GM18951 (cell line): ENCODE results near the gene SLC7A10.

Source experiments
- POLR2A ChIP-seq: IDR thresholded peaks from 4 replicates; pipeline ENCODE4 v1.6.1; 2011; ENCODE audit warnings: mild to moderate bottlenecking; ENCODE audit not compliant: insufficient read length, insufficient read depth; ENCODE audit errors: extremely low read depth
- in situ Hi-C: fragments of 300-500 bp; cut with MboI; formaldehyde crosslinking; loops from one replicate; pipeline ENCODE4 v1.12.0; 2022; ENCODE audit warnings: low sequenced_read_pairs, mixed read lengths, inconsistent platforms; ENCODE audit not compliant: unreplicated experiment

SLC7A10 gene

GRCh38 chr19:33204136-33204973, 21.3 kb downstream of the SLC7A10 start:
- TF ChIP-seq POLR2A: no peak
- in situ Hi-C loops: no loop called here

DNA sequence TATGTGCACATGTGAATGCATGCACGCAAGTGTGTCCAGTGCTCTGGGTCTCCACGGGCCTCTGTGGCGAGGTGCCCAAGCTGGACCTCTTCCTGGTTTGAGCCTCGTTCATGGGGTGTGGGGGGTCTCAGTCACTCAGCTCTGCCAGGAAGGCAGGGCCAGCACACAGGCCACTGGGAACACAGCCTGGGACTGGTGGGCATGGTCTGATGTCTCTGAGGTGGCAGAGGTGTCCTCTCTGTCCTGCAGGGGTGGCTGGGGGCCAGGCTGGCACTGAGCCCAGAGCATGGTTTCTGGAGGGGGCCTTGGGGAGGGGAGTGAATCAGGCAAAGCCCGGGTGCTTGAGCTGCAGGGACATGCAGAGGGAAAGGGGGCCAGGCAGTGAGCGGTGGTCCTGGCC, 22.1 kb downstream of the SLC7A10 start:
- TF ChIP-seq POLR2A: no peak
- in situ Hi-C loops: no loop called here

GRCh38 chr19:33202546-33203507, 22.8 kb downstream of the SLC7A10 start:
- in situ Hi-C loops: no loop called here
- no peak for TF ChIP-seq POLR2A

- in situ Hi-C loops: no loop called here
- TF ChIP-seq POLR2A: no peak
These were observed 23.6 kb downstream of the SLC7A10 start for GRCh38 chr19:33201886-33202545.

DNA sequence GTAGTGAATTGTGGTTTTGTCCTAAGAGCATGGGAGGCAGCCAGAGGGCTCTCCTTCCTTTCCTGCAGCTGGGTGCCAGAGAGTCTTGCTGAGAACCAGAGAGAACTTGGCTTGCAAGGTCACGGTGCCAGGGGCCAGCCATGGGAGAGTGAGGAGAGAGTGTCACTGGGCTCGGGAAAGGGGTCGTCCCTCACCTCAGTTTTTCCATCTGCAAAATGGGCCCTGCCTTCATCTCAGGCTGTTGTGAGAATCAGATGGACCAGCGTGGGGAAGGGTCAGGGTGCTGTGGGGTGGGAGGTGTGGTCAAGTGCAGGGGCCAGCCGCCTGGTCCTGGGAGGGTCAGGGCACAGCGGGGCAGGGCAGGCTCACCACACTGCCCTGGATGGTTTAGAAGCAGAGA, 24.2 kb downstream of the SLC7A10 start:
- no peak for TF ChIP-seq POLR2A
- in situ Hi-C loops: no loop called here

DNA sequence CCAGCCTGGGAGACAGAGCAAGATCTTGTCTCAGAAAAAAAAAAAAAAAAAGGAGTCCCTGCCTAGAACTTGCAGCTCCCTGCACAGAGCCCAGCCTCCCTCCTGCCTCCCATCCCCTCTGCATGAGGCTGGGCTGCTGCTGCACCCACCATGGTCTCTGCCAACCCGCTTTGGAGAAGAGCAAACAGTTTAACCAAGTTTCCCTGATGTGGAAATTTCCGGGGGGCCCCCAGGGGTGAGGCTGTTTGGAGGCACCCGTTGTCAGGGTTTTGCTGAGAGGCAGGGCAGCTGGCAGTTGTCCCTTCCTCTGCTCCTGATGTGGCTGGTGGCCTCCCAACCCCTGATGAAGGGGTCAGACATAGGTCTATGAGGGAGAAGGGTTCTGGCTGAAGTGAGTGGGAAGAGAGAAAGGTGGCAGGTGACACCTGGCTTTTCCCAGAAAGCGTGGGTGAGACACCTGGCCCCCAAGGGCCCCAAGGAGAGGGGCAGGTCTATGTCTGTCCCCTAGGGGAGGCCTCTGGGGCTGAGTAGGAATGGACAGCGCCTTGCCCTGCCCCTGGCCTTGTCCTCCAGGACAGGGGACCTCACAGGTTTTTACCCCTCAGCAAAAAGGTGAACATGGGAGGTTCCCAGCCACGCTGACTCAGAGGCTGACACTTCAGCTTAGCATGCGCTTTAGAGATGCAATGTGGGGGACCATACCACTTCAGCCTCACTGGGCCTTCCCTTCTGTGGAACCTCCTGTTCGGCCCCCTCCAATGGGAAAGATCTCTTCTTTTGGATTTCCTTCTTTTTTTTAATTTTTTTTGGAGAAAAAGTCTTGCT, 26.0 kb downstream of the SLC7A10 start:
- no peak for TF ChIP-seq POLR2A
- in situ Hi-C loops: no loop called here

DNA sequence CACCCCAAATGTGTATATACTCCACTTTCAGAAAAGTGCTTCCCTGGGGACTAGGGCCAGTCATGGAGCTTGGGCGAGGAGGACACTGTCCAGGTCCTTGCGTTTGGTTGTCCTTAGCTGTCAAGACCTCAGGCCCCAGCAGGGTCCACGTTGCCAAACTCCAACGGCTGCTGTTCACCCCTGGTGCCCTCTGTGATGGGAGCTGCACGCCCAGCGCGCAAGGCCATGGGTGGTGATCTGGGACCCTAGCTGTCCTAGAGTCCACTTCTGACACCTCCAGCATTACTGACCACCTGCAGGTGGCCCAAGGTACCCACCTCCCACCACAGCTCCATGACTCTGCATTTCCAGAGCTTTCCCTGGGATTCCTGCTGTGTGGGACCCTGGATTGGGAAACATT, 27.5 kb downstream of the SLC7A10 start:
- TF ChIP-seq POLR2A: no peak
- in situ Hi-C loops: no loop called here

GRCh38 chr19:33197591-33198000, 28.1 kb downstream of the SLC7A10 start:
- no peak for TF ChIP-seq POLR2A
- in situ Hi-C loops: no loop called here

- in situ Hi-C loops: no loop called here
- no peak for TF ChIP-seq POLR2A
These were observed 29.0 kb downstream of the SLC7A10 start for GRCh38 chr19:33196446-33197193.

GRCh38 chr19:33195645-33196347, 29.9 kb downstream of the SLC7A10 start:
- TF ChIP-seq POLR2A: no peak
- in situ Hi-C loops: no loop called here
